Measurements from ENCODE around the gene UPK1A.

GRCh38 chr19:35669974-35670373 lies 3.7 kb downstream of the UPK1A start:
- TF ChIP-seq CTCF (IDR thresholded peaks at IDR 0.05) (no peak), EP300 (IDR thresholded peaks at IDR 0.05) (no peak)

Data from ovary (tissue), 3 donors.